GM18508 (cell line): ENCODE data around the gene FXYD3.
"Not testable (repeated sequence)": the region's sequence is repeated elsewhere in the genome, so short reads cannot be mapped to it uniquely, and the experiment has no call there.

ENCODE experiments used
- ATAC-seq: cut with Tn5 transposase; IDR thresholded peaks from one replicate; pipeline ENCODE4 v1.9.1; 2021; ENCODE audit warnings: moderate number of reproducible peaks; ENCODE audit not compliant: insufficient read depth, unreplicated experiment

FXYD3 gene

DNA sequence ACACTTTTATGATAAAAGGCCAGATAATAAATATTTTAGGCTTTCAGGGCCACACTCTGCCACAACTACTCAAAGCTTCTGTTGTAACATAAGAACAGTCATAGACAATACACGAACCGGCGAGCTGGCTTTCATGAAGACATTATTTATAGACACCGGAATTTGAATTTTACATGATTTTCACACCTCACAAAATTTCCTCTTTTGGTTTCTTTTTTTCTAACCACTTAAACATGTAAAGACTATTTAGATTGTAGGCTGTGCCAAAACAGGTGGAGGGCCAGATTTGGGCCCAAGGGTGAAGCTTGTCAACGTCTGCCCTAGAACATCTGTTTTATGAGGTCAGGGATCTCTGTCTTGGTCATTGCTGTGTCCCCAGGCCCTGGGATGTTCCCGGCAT is 29.7 kb upstream of the FXYD3 start:
- no peak for ATAC-seq

DNA sequence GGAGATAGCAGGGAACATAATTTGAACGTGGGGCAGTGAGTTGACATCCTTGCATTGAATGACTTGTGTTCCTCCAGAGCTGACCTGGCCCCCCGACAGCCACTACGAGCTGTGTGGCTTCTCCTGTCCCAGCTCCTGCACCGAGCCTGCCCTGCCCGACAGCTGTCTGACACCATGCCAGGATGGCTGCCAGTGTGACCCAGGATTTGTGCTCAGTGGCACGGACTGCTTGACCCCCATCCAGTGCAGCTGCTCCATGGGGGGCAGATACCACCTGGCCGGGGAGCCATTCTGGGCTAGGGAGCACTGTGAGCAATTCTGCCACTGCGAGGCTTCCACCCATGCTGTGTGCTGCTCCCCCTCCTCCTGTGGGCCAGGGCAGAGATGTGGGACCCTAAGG is 29.2 kb upstream of the FXYD3 start:
- no peak for ATAC-seq

DNA sequence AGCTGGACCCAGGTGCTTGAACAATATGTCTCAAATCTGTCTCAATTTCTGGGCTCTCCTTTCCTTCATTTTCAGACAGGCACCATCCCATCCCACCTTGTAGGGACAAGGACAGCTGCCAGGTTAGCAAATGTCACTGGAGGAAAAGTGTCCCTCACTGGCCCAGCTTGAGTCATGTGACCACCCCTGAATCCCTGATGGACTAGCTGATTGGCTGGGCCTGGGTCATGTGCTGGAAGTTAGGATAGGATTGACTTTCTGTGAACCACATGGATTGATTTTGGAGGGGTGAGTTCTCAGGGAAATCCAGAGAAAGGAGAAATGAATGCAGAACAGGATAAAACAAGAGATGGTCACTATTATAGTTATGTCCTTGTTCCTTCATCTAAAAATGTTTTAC is 28.2 kb upstream of the FXYD3 start:
- no peak for ATAC-seq

DNA sequence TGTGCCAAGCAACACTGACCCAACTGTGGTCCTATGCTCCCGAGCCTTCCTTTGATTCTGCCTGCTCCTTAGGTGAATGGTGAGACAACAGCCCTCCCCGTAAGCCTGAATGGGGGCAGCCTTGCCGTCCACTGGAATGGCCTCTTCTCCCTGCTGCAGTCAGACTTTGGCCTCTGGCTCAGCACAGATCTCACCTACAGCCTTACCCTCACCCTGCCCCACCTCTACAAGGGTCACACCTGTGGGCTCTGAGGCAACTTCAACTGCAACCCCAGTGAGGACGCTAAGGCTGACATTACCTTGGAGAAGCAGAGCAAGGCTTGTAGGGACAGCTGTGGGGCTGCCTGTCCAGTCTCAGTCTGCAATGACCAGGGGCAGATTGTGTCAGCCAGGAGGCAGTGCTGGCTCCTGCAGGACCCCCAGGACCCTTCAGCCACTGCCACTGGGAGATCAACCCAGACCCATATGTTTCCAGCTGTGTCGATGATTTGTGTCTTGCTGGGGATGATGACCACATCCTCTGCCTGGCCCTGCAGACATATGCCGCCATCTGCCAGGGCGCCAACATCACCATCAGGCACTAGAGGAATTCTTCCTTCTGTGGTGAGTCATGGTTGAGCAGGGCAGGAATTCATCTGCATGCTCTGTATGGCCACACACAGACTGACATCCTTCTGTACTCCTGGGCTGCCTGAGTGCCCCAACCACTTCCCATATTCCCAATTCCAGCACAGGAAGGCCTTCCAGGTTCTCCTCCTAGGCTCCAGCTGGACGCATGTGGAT is 27.3 kb upstream of the FXYD3 start:
- ATAC-seq = no peak

DNA sequence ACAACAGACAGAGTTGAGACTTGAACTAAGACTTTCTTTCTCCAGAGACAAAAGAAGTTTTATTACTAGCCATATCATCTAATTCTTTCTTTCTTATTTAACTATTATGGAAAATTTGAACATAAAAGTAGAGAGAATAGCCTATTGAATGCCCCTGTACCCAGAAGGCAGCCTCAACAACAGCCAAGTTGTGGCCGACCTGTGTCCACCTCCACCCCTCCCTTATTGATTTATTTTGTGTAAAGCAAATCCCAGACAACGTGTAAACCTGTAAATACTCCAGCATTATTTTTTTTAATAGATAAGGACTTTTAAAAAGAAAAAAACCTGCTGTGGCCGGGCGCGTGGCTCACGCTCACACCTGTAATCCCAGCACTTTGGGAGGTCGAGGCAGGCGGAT is 26.1 kb upstream of the FXYD3 start:
- ATAC-seq = no peak

DNA sequence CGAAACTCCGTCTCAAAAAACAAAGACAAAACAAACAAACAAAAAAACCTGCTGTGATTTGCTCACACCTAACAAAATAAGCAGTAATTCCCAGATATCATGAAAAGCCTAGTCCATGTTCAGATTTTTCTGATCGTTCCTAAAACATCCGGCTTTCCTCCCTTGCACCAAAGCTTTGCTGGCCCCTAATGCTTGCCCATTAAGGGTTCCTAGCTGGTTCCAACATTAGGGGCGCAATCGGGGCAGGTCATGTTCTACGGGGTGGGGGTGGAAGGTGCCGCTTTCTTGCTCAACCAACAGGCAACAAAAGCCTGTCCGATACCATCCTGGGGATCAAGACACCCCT is 25.5 kb upstream of the FXYD3 start:
- ATAC-seq = no peak

DNA sequence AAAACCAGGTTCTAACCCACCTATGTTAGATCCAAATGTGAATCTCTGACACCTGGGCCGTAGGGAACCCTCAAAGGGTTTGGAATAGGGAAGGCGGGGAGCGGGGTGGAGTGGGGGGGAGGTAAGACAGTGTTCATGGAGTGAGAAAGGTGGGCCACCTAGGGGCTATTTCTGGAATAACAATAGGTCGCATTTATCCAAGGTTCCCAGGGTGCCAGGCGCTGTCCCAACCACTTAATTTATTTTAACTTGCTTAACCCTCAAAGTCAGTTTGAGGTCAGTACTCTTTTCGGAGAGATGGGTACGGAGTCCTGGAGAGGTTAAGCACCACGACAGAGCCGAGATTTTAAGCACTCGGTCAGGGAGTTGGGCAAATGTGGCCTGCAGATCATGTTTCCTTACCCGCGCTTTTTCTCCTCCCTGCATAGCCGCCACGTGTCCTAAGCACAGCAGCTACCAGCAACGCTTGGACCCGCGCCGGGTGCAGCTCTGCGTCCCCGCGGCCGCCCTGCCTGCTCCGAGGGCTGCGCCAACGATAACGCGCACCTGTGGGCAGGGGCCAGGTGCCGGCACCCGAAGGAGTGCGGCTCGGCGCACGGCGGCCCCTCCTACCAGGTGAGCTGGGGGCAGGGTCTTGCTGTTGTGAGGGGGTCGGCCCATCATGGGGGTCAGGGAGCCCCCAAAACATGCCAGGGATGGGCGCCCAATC is 25.0 kb upstream of the FXYD3 start:
- no peak for ATAC-seq

DNA sequence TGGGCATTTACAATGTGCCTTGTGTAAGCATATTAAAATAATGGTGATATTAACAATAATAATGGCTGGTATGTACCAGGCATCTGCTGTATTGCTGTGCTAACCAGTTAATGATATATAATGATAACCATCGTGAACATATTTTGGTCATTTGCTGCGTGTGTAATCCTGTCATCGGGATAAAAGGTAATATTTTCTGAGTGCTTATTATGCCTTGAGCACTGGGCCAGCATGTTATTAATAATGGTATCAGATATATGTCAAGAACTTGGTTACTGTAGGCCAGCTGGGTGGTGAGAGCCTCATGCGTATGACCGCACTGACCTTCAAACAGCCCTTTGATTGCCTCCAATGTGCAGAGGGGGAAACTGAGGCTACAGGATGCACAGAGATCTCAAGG is 22.2 kb upstream of the FXYD3 start:
- no peak for ATAC-seq

DNA sequence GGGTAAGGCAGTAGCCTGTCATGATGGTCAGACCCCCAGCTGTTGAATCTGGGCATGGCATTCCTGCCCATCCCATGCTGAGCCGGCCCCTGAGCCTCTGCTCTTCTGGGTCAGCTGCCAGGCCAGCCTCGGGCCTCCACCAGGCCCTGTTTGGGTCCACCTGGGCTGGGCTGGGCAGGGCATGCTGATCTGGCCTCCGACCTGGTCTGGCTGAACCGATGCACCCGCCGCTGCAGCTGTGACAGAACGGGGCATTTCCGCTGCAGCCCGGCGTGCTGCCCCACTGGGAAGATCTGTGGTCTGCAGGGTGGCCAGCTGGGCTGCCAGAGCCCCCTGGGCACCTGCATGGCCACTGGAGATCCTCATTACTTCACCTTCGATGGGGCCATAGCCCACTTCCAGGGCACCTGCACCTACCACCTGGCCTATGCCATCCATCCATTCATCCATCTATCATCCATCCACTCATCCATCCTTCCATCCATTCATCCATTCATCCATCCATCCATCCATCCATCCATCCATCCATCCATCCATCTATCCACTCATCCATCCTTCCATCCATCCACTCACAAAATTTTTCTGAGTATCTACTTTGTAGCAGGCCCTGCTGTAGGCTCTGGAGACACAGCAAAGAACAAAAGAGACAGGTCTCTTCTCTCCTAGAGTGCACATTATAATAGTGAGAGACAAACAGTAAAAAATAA is 21.5 kb upstream of the FXYD3 start:
- ATAC-seq = no peak

DNA sequence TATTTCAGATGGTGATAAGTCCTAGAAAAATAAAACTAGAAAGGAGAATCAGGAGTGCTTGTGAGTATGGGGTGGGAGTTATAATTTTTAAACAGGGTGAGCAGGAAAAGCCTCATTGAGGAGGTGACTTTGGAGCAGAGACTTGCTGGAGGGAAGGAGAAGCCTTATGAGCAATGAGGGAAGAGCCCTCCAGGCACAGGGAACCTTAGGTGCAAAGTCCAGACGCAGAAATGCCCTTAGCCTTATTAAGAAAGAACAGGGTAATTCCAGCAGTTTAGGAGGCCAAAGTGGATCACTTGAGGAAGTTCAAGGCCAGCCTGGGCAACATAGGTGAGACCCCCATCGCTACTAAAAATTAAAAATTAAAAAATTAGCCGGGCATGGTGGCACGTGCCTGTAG is 21.0 kb upstream of the FXYD3 start:
- no peak for ATAC-seq

DNA sequence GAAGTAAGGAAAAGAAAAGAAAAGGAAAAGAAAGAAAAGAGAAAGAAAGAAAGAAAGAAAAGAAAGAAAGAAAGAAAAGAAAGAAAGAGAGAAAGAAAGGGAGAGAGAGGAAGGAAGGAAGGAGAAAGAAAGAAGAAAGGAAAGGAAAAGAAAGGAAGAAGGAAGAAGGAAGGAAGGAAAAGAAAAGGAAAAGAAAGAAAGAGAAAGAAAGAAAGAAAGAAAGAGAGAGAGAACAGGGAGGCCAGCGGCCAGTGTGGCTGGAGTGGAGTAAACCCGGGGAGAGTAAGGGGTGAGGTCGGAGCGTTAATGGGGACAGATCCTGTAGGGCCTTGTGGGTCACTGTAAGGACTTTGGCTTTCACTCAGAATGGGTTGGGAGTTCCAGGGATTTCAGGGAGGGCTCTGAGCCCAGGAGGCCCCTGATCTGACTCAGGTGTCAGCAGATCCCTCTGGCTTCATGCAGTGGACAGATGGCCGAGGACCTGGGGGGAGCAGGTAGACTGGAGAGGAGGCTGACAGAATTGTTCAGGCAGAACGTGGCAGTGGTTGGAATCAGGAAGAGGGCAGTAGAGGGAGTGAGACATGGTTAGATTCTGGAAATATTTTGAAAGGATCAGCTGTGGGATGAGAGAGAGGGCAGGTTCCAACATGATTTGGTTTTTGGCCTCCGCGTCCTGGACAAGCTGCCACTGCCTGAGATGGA is 19.8 kb upstream of the FXYD3 start:
- no peak for ATAC-seq

DNA sequence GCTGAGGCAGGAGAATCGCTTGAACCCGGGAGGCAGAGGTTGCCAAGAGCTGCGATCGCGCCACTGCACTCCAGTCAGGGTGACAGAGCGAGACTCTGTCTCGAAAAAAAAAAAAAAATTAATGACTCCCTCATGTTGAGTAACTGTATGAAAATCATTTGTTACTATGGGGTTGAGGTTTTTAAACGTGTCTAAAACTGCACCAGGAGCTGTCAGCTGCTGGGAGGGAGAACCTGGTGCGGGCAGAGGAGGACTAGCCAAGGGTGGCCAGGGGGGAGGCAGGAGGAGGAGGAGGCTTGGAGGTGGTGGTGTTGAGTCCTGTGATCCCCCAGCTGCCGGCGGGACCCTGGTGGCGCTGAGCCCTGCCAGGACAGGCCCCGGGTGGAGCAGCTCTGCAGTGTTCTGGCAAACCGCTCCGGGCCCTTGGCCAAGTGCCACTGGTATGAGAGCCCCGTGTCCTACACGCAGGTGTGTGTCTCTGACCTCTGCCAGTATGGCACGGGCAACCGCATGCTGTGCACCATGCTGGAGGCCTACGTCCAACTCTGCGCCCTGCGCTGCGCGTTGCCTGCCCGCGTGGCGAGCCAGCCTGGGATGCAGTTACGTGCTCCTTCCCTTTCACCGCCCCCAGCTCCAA is 17.1 kb upstream of the FXYD3 start:
- ATAC-seq = no peak

DNA sequence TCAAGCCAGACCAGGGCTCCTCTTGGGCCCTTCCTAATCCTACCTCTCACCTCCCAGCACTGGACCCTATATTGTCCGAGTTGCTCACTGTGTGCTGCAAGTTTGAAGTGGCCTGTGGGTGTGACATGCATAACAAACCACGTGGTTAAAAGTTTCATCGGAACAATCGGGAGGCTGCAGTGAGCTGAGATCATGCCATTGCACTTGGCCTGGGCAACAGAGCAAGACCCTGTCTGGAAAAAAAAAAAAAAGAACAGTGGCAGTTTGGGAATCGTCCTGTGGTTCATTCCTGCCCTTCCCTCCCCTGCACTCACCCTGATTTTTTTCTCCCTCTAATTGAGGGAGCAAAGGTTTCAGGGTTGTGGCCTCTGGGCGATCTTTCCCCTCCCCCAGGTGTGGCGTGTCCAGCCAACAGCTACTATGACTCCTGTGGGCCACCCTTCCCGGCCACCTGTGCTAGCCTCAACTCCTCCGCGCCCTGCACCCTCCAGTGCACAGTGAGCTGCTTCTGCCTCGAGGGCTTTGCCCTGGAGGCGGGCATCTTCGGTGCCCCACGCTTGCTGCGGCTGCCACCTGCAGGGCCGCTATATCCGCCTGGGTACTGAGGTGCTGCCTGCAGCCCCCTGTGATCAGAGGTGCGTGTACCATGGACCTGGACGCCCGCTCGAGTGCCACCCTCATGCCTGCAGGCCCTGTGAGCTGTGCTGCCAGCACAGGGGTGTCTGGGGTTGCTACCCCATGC is 16.3 kb upstream of the FXYD3 start:
- ATAC-seq = no peak

DNA sequence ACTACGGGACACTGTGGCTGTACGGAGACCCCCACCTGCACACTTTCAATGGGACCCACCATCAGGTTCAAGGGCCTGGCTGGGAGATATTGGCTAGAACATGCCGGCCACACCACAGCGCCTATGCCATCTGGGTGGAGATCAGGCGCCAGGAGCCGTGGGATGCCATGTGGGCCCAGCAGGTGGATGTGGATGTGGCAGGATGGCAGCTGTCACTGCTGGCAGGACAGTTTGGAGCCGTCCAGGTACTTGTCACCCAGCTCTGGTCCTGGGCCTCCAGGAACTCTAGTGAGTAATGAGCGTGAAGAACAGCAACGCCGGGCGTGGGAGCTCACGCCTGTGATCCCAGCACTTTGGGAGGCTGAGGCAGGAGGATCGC is 15.7 kb upstream of the FXYD3 start:
- ATAC-seq = no peak

DNA sequence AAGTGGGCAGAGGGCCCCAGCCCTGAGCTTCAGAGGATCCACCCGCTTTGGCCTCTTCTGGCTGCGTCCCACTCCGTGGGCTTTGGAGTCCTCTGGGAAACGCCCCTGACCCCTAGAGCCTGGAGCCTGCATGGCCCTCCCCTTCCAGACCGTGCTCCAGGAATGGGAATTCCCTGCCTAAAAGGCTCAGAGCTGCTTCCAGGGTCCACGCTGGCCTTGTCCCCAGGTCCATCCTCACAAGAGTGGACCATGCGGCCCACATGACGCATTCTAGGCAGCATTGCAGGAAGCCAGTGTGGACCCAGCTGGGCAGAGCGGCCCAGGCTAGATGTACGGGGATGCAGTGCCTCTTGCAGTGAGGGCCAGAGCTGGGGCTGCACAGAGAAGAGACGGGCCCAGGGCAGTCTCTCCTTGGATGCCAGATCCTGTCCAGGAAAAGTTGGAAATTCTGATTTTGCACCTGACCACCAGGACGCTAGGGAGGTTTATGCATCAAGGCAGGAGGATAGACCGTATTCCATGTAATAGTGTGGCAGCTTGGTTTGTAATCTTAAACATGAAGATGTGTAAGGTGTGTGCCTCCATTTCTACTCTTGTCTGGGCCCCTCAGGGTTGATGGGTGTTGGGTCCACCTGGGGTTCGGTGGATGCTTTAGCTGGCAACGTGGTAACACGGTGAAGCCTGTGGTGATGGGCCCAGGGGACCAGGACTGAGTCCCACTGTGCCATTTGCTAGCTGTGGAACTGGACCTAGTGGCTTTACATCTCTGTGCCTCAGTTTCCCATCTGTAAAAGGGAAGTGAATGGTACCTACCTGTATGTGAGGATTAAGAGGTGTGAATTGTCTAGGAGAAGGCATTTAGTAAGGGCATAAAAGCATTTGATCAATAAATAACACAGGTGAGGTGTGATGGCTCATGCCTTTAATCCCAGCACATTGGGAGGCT is 14.8 kb upstream of the FXYD3 start:
- no peak for ATAC-seq

DNA sequence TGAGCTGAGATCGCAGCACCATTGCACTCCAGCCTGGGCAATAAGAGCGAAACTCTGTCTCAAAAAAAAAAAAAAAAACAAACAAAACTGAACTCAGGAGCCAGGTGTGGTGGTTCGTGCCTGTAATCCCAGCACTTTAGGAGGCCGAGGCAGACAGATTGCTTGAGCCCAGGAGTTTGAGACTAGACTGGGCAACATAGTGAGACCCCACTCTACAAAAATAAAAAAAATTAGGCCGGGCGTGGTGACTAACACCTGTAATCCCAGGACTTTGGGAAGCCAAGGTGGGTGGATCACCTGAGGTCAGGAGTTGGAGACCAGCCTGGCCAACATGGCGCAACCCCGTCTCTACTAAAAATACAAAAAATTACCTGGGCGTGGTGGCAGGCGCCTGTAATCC is 13.7 kb upstream of the FXYD3 start:
- not testable (repeated sequence) for ATAC-seq

DNA sequence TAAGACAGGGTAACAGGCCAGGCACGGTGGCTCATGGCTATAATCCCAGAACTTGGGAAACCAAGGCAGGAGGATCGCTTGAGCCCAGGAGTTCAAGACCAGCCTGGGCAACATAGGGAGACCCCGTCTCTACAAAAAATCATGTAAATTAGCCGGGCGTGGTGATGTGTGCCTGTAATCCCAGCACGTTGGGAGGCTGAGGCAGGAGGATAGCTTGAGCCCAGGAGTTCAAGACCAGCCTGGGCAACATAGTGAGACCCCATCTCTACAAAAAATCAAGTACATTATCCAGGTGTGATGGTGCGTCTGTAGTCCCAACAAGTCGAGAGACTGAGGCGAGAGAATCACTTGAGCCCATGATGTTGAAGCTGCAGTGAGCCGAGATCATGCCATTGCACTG is 12.0 kb upstream of the FXYD3 start:
- ATAC-seq = not testable (repeated sequence)

DNA sequence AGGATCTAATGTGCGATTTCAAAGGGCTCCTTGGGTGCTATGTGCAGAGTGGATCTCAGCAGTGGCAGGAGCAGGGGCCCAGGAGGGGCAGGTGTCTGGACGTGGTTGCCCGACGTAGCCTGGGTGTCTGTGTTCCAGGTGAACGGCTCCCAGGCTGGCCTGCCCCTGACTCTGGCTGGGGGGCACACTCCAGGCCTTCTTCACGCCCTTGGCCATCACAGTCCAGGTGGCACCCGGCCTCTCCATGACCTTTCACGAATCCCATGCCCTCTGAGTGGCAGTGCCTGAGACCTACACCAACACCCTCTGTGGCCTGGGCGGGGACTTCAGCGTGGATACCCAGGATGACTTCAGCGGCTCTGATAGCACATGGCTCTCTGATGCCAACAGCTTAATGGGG is 11.3 kb upstream of the FXYD3 start:
- no peak for ATAC-seq

DNA sequence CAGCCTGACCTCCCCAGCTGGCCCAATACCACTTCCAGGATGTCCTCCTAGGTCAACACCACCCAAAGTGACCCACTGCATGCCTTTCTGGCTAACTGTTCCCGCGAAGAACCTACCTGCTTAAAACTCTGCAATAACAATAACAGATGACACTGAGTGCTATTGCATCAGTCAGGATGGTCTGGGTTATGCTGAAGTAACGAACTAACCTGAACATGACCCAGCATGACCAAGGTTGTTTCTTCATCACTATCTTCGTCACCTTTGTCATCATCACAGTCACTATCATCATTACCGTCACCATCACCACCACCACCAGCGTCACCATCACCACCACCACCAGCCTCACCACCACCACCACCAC is 10.6 kb upstream of the FXYD3 start:
- ATAC-seq = no peak
